MM.1S (cell line): ENCODE data around the gene RPAP2.

Experiments used
- DNase-seq: peaks from one replicate; pipeline ENCODE4 v3.0.0-alpha.2; 2015
- H2AFZ ChIP-seq: fragments of 300-600 bp; sonication (generic); 2 replicates; pipeline ENCODE4 v1.6.0; 2016; ENCODE audit warnings: antibody characterized with exemption, low read length
- H3F3A ChIP-seq: fragments of 300-600 bp; sonication (generic); 2 replicates; pipeline ENCODE4 v1.6.1; 2016; ENCODE audit warnings: mild to moderate bottlenecking, antibody characterized with exemption, low read length, moderate library complexity, mixed read lengths; ENCODE audit not compliant: insufficient read depth
- H3K27ac ChIP-seq: fragments of 300-600 bp; sonication (generic); 2 replicates; pipeline ENCODE4 v1.5.1; 2016; ENCODE audit warnings: mild to moderate bottlenecking, low read length
- H3K27me3 ChIP-seq: fragments of 300-600 bp; sonication (generic); replicated peaks from 2 replicates; pipeline ENCODE4 v1.6.0; 2016; ENCODE audit warnings: low read length; ENCODE audit not compliant: insufficient read depth
- H3K36me3 ChIP-seq: fragments of 300-600 bp; sonication (generic); replicated peaks from 2 replicates; pipeline ENCODE4 v1.6.1; 2016; ENCODE audit warnings: mild to moderate bottlenecking, low read length, mixed read lengths; ENCODE audit not compliant: insufficient read depth
- H3K4me1 ChIP-seq: fragments of 300-600 bp; sonication (generic); 2 replicates; pipeline ENCODE4 v1.6.1; 2016; ENCODE audit warnings: low read length, mixed read lengths
- H3K4me2 ChIP-seq: fragments of 300-600 bp; sonication (generic); 2 replicates; pipeline ENCODE4 v1.6.0; 2016; ENCODE audit warnings: low read depth, low read length
- H3K4me3 ChIP-seq: fragments of 300-600 bp; sonication (generic); 2 replicates; pipeline ENCODE4 v1.5.1; 2016; ENCODE audit warnings: low read length, mixed read lengths
- H3K79me2 ChIP-seq: fragments of 300-600 bp; sonication (generic); 2 replicates; pipeline ENCODE4 v1.6.1; 2016; ENCODE audit warnings: mixed run types, low read length, mixed read lengths
- H3K9ac ChIP-seq: fragments of 300-600 bp; sonication (generic); 2 replicates; pipeline ENCODE4 v1.6.1; 2016; ENCODE audit warnings: low read length, mixed read lengths
- H3K9me2 ChIP-seq: fragments of 300-600 bp; sonication (generic); replicated peaks from 2 replicates; pipeline ENCODE4 v1.6.1; 2016; ENCODE audit warnings: mild to moderate bottlenecking, low read length, mixed read lengths; ENCODE audit not compliant: insufficient read depth
- H3K9me3 ChIP-seq: fragments of 300-600 bp; sonication (generic); replicated peaks from 2 replicates; pipeline ENCODE4 v1.6.1; 2016; ENCODE audit warnings: mild to moderate bottlenecking, low read length, mixed read lengths; ENCODE audit not compliant: insufficient read depth
- H4K20me1 ChIP-seq: fragments of 300-600 bp; sonication (generic); 2 replicates; pipeline ENCODE4 v1.6.1; 2016; ENCODE audit warnings: mild to moderate bottlenecking, low read length, moderate library complexity, mixed read lengths; ENCODE audit not compliant: insufficient read depth
- CTCF ChIP-seq: fragments of 300-600 bp; sonication (generic); IDR thresholded peaks from 2 replicates; pipeline ENCODE4 v1.5.1; 2016; ENCODE audit warnings: antibody characterized with exemption, low read length, mixed read lengths
- EZH2 ChIP-seq: fragments of 300-600 bp; sonication (generic); optimal IDR thresholded peaks from 2 replicates; pipeline ENCODE3; 2017; ENCODE audit warnings: low read depth, mild to moderate bottlenecking, antibody characterized with exemption, low read length, mixed read lengths
- EZH2phosphoT487 ChIP-seq: fragments of 300-600 bp; sonication (generic); IDR thresholded peaks from 2 replicates; pipeline ENCODE4 v1.6.1; 2018; ENCODE audit warnings: antibody characterized with exemption, low read length

The RPAP2 gene

GRCh38 chr1:92340154-92340553, 41.3 kb downstream of the RPAP2 start:
- H3K9ac ChIP-seq = no peak overlapping the region

GRCh38 chr1:92342401-92342800, 43.5 kb downstream of the RPAP2 start:
- Histone ChIP-seq H3K27me3 (no peaks in the 10 kb centered on the region), H3K9me3 (no peaks in the 10 kb centered on the region), H3K9ac (no peak overlapping the region), H3K79me2 (no peaks in the 10 kb centered on the region), H3K4me3 (no peak overlapping the region), H4K20me1 (no peaks in the 10 kb centered on the region), H3K4me1 (no peaks in the 10 kb centered on the region), H2AFZ (no peak overlapping the region), H3F3A (no peaks in the 10 kb centered on the region), H3K9me2 (no peaks in the 10 kb centered on the region), H3K4me2 (no peak overlapping the region), H3K27ac (no peak overlapping the region), H3K36me3 (no peaks in the 10 kb centered on the region)
- TF ChIP-seq CTCF (no peak), EZH2phosphoT487 (no peak), EZH2 (no peak)
- no peak for DNase-seq

More at GRCh38 chr1:92340154-92340553, 41.3 kb downstream of the RPAP2 start:
- Histone ChIP-seq H3K4me1 (no peaks in the 10 kb centered on the region), H3F3A (no peaks in the 10 kb centered on the region), H2AFZ (no peak overlapping the region), H3K27me3 (no peaks in the 10 kb centered on the region), H3K9me3 (no peaks in the 10 kb centered on the region), H3K36me3 (no peaks in the 10 kb centered on the region), H3K4me3 (no peak overlapping the region), H3K9me2 (no peaks in the 10 kb centered on the region), H3K27ac (no peak overlapping the region), H4K20me1 (no peaks in the 10 kb centered on the region), H3K79me2 (no peaks in the 10 kb centered on the region), H3K4me2 (no peak overlapping the region)
- no peak for DNase-seq
- TF ChIP-seq CTCF = no peak
- no peak for TF ChIP-seq EZH2
- no peak for TF ChIP-seq EZH2phosphoT487

- H3K9ac ChIP-seq = no peak overlapping the region
- no peaks in the 10 kb centered on the region for H3K27me3 ChIP-seq
- no peak overlapping the region for H2AFZ ChIP-seq
- no peaks in the 10 kb centered on the region for H3K36me3 ChIP-seq
- H4K20me1 ChIP-seq = no peaks in the 10 kb centered on the region
- H3K27ac ChIP-seq = no peak overlapping the region
- no peaks in the 10 kb centered on the region for H3K79me2 ChIP-seq
- no peak overlapping the region for H3K4me2 ChIP-seq
- no peak overlapping the region for H3K4me3 ChIP-seq
- H3K4me1 ChIP-seq = no peaks in the 10 kb centered on the region
- no peaks in the 10 kb centered on the region for H3F3A ChIP-seq
- no peaks in the 10 kb centered on the region for H3K9me3 ChIP-seq
- no peak for TF ChIP-seq EZH2
- TF ChIP-seq CTCF = no peak
- DNase-seq = no peak
- no peaks in the 10 kb centered on the region for H3K9me2 ChIP-seq
These were observed 44.2 kb downstream of the RPAP2 start for GRCh38 chr1:92343061-92343460.
